ENCODE results near the gene C1QL1.
"Not testable (repeated sequence)": the region's sequence is repeated elsewhere in the genome, so short reads cannot be mapped to it uniquely, and the experiment has no call there.

Gene C1QL1

DNA sequence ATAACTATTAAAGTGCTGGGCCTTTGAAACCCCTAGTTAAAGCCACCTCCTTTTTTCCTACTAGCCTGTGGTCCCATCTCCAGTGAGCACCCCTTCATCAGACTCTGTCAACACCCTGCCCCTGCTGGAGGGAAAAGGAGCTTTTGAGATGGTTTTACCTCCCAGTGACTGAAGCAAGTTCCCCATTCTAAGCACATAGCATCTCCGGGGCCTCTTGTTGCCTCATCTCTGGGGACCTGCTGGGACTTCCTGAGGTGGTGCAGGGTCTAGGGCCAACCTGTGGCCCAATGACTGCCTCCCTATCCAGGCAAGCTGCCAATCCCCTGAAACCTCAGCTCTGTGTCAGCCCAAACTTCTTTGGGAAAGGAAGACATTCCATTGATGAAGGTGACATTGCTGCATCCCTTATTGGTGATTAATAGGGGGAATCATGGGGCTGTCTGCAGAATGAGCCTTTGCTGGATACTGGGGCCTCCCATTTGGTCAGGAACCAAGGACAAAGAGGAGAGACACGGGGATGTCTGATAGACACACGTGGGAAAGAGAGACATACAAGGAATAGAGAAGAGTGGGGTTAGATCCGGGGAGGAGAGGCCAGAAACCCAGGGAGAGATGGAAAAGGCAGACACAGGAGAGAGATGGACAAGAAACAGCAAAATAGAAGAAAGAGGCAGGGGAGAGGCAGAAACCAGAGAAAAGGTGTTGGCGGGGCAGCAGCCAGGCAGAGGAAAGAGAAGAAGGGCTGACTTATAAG is 2.4 kb downstream of the C1QL1 start:
- DNase-seq (ENCODE audit: low read depth in 2 of 2) = no peak

DNA sequence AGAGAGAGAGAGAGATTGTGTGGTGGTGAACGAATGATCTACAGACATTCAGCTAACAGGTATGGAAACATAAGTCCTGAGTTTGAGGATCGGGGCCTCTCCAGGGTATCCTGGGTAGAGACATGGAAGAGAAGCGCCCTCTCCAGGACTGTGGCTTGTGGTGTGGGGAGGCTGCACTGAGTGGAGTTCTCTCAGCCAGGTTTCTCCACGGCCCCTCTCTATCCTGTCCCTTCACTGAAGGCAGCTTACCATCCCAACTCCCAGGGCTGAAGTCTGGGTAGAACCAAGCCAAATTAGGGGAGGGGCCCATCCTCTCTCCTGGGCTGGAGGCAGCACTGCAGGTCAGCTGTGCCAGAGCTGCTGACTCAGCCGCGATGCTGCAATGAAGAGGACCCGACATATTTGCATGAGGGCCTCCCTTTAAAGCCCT is 6.2 kb downstream of the C1QL1 start:
- no peak for DNase-seq (ENCODE audit: low read depth in 2 of 2)

DNA sequence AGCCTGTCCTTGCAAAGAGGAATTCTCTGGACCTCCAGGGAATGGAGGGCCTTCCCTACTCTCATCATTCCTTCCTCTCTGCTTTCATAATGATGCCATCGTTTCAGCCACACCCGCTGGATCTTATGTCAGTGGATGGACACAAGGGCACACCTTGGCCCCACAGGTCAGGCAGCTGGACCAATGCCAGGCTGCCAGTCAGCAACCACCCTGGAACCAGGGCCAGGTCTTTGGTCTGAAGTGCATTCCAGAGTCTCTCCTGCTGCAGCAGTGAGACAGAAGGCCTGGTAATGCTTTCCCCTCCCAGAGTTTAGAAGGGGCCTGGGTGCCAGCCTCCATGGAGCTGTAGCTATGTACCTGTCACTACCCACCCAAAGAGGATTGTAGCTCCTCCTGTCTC is 7.4 kb downstream of the C1QL1 start:
- no peak for DNase-seq (ENCODE audit: low read depth in 2 of 2)

DNA sequence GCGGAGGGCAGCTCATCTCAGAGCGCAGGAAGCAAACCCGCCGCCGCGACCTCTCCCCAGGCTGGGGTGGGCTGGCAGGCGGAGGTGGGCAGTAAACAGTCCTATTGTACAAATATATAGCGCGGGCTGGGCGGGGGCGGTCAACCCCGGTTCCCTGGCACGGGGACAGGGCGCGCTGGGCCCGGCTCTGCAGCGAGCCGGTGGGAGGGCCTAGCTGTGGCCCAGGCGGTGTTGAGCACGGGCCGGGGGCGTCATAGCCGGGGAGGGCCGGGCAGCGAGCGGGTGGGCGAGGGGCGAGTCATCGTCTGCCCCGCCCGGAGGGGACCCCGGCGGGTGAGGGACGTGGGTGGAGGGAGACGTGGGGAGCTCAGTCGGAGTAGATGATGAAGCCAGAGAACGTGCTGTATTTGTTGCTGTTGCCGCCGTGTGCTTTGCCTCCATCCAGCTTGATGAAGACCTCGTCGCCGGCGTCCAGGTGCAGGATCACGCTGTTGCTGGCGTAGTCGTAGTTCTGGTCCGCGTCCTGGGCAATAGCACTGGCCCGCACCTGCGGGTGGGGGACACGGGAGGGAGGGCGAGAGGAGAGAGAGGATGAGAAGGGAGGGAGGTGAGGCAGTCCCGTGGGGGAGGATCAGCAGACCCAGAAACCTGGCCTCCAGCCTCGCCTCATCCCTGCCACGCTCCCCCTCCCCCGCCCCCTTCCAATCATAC is 8.1 kb downstream of the C1QL1 start:
- no peak for DNase-seq (ENCODE audit: low read depth in 2 of 2)

DNA sequence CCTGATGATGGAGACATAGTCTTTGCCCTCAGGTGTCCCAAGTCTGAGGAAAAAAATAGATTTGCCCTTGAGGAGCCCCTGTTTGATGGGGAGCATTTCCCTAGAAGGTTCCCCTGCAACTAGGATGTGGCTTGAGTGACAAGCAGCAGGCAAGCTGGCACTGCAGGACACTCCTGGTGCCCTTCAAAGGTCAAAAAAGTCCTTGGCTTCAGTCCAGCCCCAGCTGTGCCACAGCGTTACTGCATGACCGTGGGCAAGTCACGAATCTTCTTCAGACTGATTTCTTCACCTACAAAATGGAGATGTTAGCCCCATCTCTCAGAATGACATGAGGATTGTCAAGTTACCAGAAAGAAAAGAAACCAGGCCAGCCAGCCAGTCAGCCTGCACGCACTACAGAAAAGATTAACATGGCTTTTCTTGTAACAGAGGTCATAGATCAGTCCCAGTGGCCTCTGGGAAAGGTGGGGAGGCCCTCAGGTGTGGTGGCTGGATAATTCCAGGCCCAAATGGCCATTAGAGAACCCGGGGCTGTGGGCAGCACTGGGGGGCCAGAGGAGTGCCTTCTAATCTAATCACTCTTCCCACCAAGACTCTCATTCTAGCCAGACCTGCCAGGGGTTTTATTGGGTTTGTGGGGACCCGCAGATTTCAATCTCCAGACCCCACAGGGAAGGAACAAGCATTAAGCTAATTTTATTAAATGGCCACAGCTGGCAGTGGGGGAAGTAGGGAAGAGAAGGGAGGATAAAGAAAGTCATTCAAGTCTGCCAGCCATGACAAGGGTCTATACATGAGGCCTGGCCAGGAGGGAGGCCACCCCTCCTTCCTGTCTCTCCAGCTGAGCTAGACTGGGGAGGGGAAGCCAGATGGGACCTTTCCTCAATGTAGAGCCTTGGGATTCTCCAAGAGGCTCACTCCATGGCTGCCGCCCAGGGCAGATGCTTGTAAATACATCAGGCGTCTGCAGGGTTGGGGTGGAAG is 10.8 kb downstream of the C1QL1 start:
- DNase-seq (ENCODE audit: low read depth in 2 of 2) = no peak

DNA sequence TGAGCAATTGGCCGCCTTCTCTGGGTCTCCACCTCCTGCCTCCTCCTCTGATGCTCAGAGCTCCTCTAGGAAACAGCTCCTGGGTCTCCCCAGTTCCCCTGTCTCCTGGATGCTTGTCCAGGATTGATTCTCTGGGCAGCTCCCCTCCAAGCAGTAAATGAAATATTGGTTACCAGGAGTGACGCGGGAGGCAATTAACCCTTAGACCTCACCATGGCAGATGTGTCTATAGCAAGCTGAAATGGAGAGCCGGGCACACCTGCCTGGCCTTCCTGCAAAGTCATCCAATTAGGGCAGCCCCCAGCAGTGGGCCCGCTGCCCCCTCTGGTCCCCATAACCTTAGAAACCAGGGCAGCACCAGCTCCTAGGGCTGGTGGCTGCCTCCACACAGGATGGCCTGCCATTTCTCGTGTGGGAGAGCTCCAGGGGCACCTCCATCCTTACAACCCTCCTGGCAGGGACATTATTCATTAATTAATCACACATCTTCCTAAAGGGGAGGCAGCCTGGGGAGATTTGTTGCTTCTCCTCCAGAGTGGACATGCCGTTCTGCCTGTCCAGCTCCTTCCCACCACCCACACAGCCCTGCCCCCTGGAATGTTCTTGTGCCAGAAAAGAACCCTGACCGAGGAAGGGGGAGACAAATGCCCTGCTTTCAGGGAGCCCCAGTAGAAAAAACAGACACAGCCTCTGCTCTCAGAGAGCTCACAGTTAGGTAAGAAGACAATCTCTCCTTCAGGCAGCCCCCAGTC is 12.3 kb downstream of the C1QL1 start:
- DNase-seq (ENCODE audit: low read depth in 2 of 2) = no peak

DNA sequence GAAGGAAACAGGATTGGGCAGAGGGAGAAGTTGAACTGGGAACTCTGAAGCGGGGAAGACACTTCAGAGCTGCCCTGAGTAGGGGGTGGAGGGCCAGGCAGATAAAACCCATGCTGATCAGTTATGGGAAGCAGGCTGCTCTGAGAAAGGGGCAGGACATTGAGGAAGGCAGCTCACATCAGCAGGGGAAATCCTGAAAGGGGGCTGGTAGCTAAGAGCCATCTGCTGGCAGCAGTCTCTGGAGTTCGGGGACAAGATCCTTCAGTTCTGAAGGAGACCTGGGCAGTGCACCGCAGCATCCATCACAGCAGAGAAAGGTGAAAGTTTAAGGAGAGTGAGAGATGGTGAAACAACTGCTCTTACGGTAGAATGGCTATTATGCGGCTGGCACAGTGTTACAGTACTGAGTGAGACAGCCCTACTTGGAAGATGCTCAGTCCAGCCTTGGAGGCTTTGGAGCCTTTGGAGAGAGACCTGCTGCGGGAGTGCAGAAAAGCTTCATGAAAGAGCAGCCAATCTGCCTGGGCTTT is 15.1 kb downstream of the C1QL1 start:
- DNase-seq (ENCODE audit: low read depth in 2 of 2) = no peak

DNA sequence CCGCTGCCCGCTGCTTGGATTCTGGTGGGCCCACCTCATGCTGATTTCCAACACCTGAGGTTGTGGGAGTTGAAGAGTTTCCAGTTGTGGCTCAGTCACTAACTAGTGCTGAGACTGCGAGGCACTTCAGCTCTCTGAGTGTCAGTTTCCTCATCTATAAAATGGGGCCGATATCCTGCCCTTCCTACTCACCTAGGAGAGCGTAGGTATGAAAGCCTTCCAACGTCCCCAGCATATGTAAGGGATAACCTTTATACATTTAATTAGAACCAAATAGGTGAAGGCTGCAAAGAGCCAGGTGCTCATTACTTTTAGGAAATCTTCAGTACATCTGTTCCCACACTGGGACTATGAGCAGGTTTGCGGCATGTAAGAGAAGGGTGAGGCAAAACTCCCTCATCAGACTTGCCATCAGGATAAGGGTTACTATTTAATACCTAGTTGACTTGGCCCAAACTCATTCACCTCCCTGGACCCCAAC is 19.7 kb downstream of the C1QL1 start:
- no peak for DNase-seq (ENCODE audit: low read depth in 2 of 2)

DNA sequence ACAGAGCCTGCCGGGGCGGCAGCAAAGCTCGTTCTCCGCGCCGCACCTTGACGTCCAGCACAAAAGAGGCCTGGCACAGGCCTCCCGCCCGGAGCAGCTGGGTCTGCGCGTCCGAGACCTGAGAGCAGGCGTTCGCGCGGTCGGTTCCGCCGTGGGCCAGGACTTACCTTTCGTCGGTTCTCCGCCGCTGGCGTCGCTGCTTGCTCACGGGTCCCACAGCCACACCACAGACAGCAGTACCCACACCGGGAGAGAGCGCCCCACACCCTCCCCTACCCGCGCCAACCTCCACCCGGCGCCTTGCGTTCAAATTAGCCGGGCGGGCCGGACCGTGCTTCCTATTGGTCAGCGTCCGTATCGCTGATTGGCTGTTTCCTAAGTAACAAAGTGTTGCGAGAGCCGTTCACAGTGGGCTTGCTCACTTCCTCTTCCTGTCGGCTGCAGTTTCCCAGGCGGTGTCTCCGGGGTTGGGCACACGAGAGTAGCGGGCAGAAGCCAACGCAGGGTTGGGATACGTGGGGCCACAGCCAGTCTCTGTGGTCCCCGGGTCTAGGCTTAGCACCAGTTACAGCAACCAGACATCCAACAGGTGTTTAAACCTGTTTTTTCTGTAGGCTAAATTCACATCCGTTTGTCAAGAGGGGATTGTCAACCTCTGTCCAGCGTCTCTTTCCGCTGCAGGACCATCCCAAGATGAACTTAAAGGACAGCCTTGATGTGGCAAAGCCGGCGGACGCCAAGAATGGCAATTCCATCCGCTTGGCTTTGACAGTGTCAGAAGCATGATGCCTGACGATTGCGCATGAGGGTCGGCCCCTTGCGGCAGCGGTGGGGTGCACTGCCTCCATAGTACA is 20.4 kb downstream of the C1QL1 start, which contains the start of gene KIF18B:
Gene KIF18B, minus strand, starts transcription at position 313 of the 854 bp plus-strand sequence. CDS start 11,429 bp downstream, outside the sequence.
- DNase-seq (ENCODE audit: low read depth in 2 of 2) = peak; percentile 89 to 92

DNA sequence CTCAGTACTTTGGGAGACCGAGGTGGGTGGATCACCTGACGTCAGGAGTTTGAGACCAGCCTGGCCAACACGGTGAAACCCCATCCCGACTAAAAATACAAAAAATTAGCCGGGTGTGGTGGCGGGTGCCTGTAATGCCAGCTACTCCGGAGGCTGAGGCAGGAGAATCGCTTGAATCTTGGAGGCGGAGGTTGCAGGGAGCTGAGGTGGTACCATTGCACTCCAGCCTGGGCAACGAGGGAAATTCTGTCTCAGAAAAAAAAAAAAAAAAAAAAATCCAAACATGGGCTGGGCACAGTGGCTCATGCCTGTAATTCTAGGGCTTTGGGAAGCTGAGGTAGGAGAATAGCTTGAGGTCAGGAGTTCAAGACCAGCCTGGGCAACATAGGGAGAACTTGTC is 22.5 kb downstream of the C1QL1 start:
- DNase-seq (ENCODE audit: low read depth in 2 of 2) = not testable (repeated sequence)

DNA sequence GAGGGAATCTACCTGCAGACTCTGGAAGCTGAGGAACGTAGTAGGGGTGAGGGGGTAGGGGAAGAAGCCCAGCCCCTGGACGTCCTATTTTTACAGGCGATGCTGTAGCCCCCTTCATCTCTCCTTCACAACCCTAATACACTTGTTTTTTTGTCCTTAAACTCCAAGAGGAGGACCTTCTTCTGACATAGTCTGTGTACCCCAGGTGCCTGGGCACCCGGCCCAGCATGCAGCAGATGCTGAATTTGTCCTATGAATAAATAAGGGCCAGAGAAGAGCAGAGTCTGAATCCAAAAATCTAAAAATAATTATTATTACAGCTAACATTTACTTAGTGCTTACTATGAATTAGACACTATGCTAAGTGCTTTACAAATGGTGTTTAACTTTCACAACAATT is 25.6 kb downstream of the C1QL1 start:
- DNase-seq (ENCODE audit: low read depth in 2 of 2) = no peak

DNA sequence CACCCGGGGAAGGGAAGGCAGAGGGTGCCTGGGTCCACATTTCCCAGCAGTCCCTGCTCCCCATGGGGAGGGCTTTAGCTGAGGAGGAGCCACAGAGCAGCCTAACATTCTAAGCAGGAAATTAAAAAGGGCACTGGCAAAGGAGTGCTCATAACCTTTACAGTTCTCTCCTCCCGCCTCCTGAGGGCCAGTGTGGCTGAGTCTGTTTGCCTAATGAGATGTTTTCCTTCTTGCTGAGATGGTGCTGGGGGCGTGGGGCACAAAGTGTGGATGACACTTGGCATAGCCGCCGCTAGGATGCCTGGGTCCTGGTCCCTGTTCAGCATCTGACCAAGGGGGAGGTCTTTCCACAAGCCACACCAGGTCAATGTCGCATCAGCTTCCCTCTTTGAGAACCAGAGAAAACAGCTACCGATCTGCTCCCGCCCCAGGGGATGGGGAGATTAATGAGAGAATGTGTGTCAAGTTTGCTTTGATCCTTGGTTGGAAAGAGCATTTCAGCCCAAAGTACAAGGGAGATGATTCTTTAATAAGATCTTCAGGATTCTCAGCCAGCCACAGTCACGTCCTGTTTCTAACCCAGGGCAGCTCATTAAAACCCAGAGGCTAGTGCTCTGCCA is 26.3 kb downstream of the C1QL1 start:
- DNase-seq (ENCODE audit: low read depth in 2 of 2) = no peak

DNA sequence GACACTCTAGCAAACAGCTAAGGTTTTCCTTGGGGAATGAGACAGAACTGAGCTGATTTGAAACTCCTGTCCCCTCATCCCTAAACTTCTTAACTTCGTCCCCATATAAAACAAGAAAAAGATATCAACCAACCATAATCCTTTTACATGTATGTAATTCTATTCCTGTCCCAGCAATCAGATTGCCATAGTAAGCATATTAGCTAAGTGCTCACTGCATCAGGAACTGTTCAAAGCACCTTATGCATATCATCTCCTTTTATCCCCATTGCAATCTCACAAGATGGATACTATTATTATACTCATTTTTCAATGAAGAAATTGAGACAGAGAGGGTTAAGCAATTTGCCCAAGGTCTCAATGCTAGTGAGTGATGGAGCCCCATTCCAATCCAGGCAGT is 27.3 kb downstream of the C1QL1 start:
- no peak for DNase-seq (ENCODE audit: low read depth in 2 of 2)

DNA sequence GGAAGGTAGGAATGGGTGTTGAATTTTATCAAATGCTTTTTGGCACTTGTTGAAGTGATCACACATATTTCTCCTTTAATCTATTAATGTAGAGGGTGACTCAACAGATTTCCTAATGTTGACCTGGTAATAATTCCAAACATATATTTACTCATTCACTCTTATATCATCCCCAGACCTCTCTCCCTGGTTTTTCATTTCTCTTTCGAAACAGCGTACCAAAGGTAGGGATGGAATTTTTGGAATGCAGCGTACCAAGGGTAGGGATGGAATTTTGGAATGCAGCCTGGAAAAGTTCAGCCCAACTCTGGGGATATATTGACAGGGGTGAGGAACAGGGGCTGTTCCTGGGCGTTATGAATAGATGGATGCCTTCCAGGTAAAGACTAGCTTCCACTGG is 27.8 kb downstream of the C1QL1 start:
- no peak for DNase-seq (ENCODE audit: low read depth in 2 of 2)

DNA sequence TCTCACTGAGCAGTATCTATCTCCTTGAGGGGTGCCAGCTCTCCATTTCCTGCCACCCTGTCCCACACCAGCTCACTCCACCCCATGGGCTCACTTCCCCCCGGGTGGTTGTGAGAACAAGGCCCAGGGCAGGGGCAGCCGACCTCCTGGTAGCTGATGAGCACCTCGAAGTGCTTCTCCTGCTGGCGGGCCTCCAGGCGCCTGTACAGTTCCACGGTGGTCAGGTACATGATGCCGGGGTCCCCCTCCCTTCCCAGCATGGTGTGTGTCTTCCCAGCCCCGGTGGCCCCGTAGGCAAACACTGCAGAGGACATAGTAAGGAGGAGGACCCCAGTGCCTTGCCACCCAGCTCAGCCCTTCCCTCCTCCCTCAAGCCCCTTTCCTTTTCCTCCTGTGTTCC is 33.0 kb downstream of the C1QL1 start:
- no peak for DNase-seq (ENCODE audit: low read depth in 2 of 2)

DNA sequence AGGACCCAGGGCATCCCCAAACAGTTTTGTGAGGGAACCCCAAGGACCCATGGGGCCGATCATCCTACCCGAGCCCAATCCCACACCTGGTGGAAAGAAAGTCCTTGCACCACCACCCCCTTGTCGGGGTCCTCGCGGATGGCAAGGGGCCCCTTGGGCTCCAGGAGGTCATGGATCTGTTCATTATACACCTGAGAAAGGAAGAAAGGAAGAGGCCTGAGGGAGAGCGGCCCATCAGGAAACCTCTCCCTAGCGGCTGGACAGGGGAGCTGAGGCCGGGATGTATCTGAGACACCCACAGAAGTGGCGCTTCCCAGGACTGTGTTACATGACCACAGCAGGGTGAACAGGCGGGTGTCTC is 33.4 kb downstream of the C1QL1 start:
- DNase-seq (ENCODE audit: low read depth in 2 of 2) = no peak

DNA sequence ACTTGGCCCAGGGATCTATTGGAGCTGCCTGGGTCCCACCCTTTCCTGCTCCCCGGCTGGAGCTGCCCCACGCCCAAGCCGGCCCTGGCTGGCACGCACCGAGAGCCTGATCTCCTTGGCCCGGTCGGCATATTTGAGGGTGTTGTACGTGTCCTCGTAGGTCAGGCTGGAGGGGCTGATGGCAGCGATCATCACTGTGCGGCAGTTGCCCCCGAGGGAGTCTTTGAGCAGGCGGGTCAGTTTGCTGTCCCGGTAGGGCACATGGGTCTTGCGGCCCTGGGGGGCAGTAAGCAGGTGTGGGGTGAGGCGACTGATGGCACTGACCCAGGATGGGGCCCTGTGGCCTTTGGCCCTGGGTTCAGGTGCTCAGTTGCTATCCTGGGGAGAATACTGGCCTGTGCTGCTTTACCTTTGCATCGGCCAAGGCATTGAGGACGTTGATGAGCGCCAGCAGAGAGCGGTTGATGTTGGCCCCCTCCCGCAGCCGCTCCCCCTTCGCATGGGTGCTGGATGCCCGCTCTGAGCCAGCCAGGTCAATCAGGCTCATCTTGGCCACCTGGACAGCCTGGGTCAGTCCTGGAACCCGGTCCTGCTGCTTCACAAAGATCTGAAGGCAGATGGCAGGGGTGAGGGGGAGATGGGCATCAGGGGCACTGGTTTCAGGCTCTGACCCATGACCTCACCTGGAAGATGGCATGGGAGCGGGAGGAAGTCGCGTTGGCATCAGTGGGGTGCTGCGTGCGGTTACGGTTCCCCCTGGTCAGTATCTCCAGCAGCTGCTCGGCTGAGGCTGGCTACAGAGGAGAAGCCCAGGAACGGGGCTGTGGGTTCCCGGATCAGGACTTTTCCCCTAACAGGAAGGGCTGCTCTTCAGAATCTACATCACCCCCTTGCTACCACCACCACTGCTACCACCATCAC is 34.0 kb downstream of the C1QL1 start:
- DNase-seq (ENCODE audit: low read depth in 2 of 2) = no peak

DNA sequence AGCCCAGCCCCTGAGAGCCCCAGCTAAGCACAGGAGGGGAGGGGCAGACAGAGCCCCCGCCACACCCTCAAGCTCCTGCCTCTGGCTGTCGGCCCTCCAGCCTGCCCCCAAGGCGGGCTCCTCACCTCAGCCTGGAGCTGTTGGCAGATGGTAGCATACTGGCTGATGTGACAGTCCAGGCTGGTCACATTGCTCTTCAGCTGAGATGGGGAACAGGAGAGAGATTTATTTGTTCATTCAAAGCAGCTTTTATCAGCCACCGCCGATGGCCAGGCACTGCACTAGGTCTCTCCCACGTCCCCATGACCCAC is 35.4 kb downstream of the C1QL1 start:
- DNase-seq (ENCODE audit: low read depth in 2 of 2) = no peak
